Transverse colon (tissue), 3 donors: Measurements from ENCODE around the gene IRF4.

Experiments
- CTCF ChIP-seq, 5 experiments: fragments of 200-600 bp in 3 of 5; fragments of 450-650 bp in 2 of 5; sonication (generic) in 3 of 5; IDR thresholded peaks; 1 replicate in 2 of 5; 2 replicates in 3 of 5; pipeline ENCODE4 v1.5.1; 2016 to 2017; ENCODE audit warnings: antibody characterized with exemption in 5 of 5, inconsistent platforms in 3 of 5, mild to moderate bottlenecking in 2 of 5, moderate library complexity in 1 of 5
- EP300 ChIP-seq: sonication (generic); formaldehyde crosslinking; IDR thresholded peaks from one replicate; pipeline ENCODE4 v1.6.1; 2017; ENCODE audit warnings: antibody characterized with exemption, low read depth
- POLR2A ChIP-seq: fragments of 450-650 bp; IDR thresholded peaks from one replicate; pipeline ENCODE4 v1.6.1; 2016; ENCODE audit warnings: antibody characterized with exemption, mild to moderate bottlenecking, moderate library complexity

DNA sequence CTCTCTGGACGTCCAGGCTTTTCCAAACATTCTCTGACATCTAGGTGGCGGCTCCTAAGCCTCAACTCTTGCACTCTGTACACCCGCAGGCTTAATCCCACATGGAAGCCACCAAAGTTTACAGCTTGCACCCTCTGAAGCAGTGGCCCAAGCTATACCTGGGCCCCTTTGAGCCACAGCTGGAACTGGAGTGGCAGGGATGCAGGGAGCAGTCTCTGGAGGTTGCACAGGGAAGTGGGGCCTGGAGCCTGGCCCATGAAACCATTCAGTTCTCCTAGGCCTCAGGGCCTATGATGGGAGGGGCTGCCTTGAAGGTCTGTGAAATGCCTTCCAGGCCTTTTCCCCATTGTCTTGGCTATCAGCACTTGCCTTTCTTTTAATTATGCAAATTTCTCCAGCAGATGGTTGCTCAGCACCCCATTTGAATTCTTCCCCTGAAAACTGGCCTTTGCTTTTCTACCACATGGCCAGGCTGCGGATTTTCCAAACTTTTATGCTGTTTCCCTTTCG, 64.9 kb downstream of the IRF4 start:
- TF ChIP-seq CTCF (IDR thresholded peaks at IDR 0.05) (no peak), POLR2A (no peak), EP300 (no peak)
